GM19455 (cell line): ENCODE measurements around the gene WIPF3.
A peak's percentile ranks its signal among the peaks of the same experiment; 100 is the strongest.

Source experiments
- ATAC-seq: cut with Tn5 transposase; IDR thresholded peaks from one replicate; pipeline ENCODE4 v1.9.1; 2021; ENCODE audit not compliant: unreplicated experiment

Gene WIPF3

GRCh38 chr7:29898301-29898700 is 92.0 kb downstream of the WIPF3 start:
- no peak for ATAC-seq

- no peak for ATAC-seq
Measured at GRCh38 chr7:29900745-29901144, 94.4 kb downstream of the WIPF3 start.

- ATAC-seq = no peak
Measured at GRCh38 chr7:29906200-29907022, 100.1 kb downstream of the WIPF3 start.

- ATAC-seq = no peak
Measured at GRCh38 chr7:29914180-29914579, 107.9 kb downstream of the WIPF3 start.

- ATAC-seq = no peak
Measured at GRCh38 chr7:29915481-29916215, 109.3 kb downstream of the WIPF3 start.

GRCh38 chr7:29917641-29918040 is 111.3 kb downstream of the WIPF3 start:
- ATAC-seq = no peak

- no peak for ATAC-seq
Measured at GRCh38 chr7:29918850-29919249, 112.5 kb downstream of the WIPF3 start.

GRCh38 chr7:29919790-29920189 is 113.5 kb downstream of the WIPF3 start:
- no peak for ATAC-seq

GRCh38 chr7:29920491-29920890 is 114.2 kb downstream of the WIPF3 start:
- ATAC-seq = no peak

GRCh38 chr7:29921404-29922010 is 115.2 kb downstream of the WIPF3 start:
- peak; percentile 85 for ATAC-seq

GRCh38 chr7:29922921-29923700 is 116.8 kb downstream of the WIPF3 start:
- no peak for ATAC-seq

GRCh38 chr7:29924006-29924405 is 117.7 kb downstream of the WIPF3 start:
- ATAC-seq = no peak

GRCh38 chr7:29924684-29925083 is 118.4 kb downstream of the WIPF3 start:
- ATAC-seq = no peak

GRCh38 chr7:29926216-29926615 is 119.9 kb downstream of the WIPF3 start:
- ATAC-seq = no peak

GRCh38 chr7:29926741-29927140 is 120.4 kb downstream of the WIPF3 start:
- ATAC-seq = no peak

- ATAC-seq = no peak
Measured at GRCh38 chr7:29929018-29929807, 122.9 kb downstream of the WIPF3 start.

- no peak for ATAC-seq
Measured at GRCh38 chr7:29935111-29935510, 128.8 kb downstream of the WIPF3 start.

- ATAC-seq = no peak
Measured at GRCh38 chr7:29937132-29937531, 130.8 kb downstream of the WIPF3 start.

GRCh38 chr7:29940199-29940598 is 133.9 kb downstream of the WIPF3 start:
- ATAC-seq = no peak

- no peak for ATAC-seq
Measured at GRCh38 chr7:29945259-29945809, 139.0 kb downstream of the WIPF3 start.
